Stimulated activated CD8-positive, alpha-beta memory T cell treated with anti-CD3 and anti-CD28 coated beads, Interleukin-7, amount 100 ng/mL, for 1 hour (primary cell): Measurements from ENCODE around the gene CHD3.
A peak's percentile ranks its signal among the peaks of the same experiment; 100 is the strongest.
"Not testable (repeated sequence)": the region's sequence is repeated elsewhere in the genome, so short reads cannot be mapped to it uniquely, and the experiment has no call there.

ENCODE experiments used
- DNase-seq, 2 donors: peaks; one replicate each; pipeline ENCODE4 v3.0.0-alpha.2; 2020; ENCODE audit warnings: low read depth in 2 of 2

Gene CHD3

GRCh38 chr17:7931709-7932482 lies 43.3 kb downstream of the CHD3 start, which contains the start of the genes CNTROB and TRAPPC1:
TSS of gene CNTROB (plus strand) at chr17:7932206. CDS start at chr17:7933080, 874 bp downstream.
TSS of gene TRAPPC1 (minus strand) at chr17:7931946. CDS start at chr17:7931829, 117 bp downstream.
- DNase-seq = peak; percentile 97 to 99

GRCh38 chr17:7932483-7932891 lies 43.9 kb downstream of the CHD3 start:
- no peak for DNase-seq

- DNase-seq = no peak
Observed at GRCh38 chr17:7932949-7933348, 44.4 kb downstream of the CHD3 start.

GRCh38 chr17:7935859-7936258 lies 47.3 kb downstream of the CHD3 start:
- no peak for DNase-seq

- DNase-seq = no peak
Observed at GRCh38 chr17:7940034-7940433, 51.4 kb downstream of the CHD3 start.

GRCh38 chr17:7940743-7941142 lies 52.2 kb downstream of the CHD3 start:
- DNase-seq = no peak

GRCh38 chr17:7943291-7943690 lies 54.7 kb downstream of the CHD3 start:
- DNase-seq = no peak

- no peak for DNase-seq
Observed at GRCh38 chr17:7944326-7944725, 55.7 kb downstream of the CHD3 start.

- no peak for DNase-seq
Observed at GRCh38 chr17:7945651-7946050, 57.1 kb downstream of the CHD3 start.

GRCh38 chr17:7946441-7946840 lies 57.9 kb downstream of the CHD3 start:
- DNase-seq = no peak

GRCh38 chr17:7947651-7948050 lies 59.1 kb downstream of the CHD3 start:
- DNase-seq = no peak

GRCh38 chr17:7950578-7950977 lies 62.0 kb downstream of the CHD3 start:
- no peak for DNase-seq

- no peak for DNase-seq
Observed at GRCh38 chr17:7951143-7951792, 62.7 kb downstream of the CHD3 start.

GRCh38 chr17:7953266-7953665 lies 64.7 kb downstream of the CHD3 start:
- DNase-seq = not testable (repeated sequence)

GRCh38 chr17:7955414-7956227 lies 67.0 kb downstream of the CHD3 start:
- no peak for DNase-seq

GRCh38 chr17:7956228-7956965 lies 67.8 kb downstream of the CHD3 start:
- DNase-seq = no peak

GRCh38 chr17:7959503-7960253 lies 71.1 kb downstream of the CHD3 start:
- no peak for DNase-seq

GRCh38 chr17:7961421-7961820 lies 72.8 kb downstream of the CHD3 start:
- DNase-seq = no peak
